Liver (tissue), 9 donors: ENCODE results near the gene SLC37A4. TPM values are rescaled to one million over a fixed set of nuclear protein-coding genes. Genes with fewer than 3 reads are reported as not detected.
"Not testable (repeated sequence)": the region's sequence is repeated elsewhere in the genome, so short reads cannot be mapped to it uniquely, and the experiment has no call there.

Source experiments
- DNase-seq: peaks from one replicate; pipeline ENCODE4 v3.0.0-alpha.2; 2017; ENCODE audit warnings: low spot score
- H3K27ac ChIP-seq, 2 donors: one replicate each; pipeline ENCODE4 v1.7.0; 2013; ENCODE audit warnings: inconsistent platforms in 2 of 2, low read length in 2 of 2, control low read depth in 1 of 2, low read depth in 1 of 2, mild to moderate bottlenecking in 1 of 2
- H3K27me3 ChIP-seq, 4 donors: one replicate each; pipeline versions ENCODE4 v1.6.1 to v1.7.0; 2013; ENCODE audit warnings: low read length in 3 of 4, inconsistent platforms in 1 of 4, mild to moderate bottlenecking in 1 of 4, moderate library complexity in 1 of 4; ENCODE audit not compliant: control insufficient read depth in 4 of 4, insufficient read depth in 4 of 4
- H3K36me3 ChIP-seq, 4 donors: one replicate each; pipeline versions ENCODE4 v1.6.1 to v1.7.0; 2013; ENCODE audit warnings: low read length in 3 of 4, mild to moderate bottlenecking in 3 of 4, low read depth in 1 of 4, moderate library complexity in 1 of 4; ENCODE audit not compliant: control insufficient read depth in 4 of 4, insufficient read depth in 3 of 4
- H3K4me1 ChIP-seq, 4 donors: one replicate each; pipeline versions ENCODE4 v1.6.1 to v1.7.0; 2013; ENCODE audit warnings: low read length in 3 of 4, mild to moderate bottlenecking in 3 of 4, moderate library complexity in 1 of 4; ENCODE audit not compliant: control insufficient read depth in 4 of 4, insufficient read depth in 4 of 4
- H3K4me3 ChIP-seq, 3 donors: one replicate each; pipeline versions ENCODE4 v1.6.1 to v1.7.0; 2013; ENCODE audit warnings: low read length in 3 of 3, control low read depth in 1 of 3, low read depth in 1 of 3, mild to moderate bottlenecking in 1 of 3
- H3K9ac ChIP-seq, 2 donors: one replicate each; pipeline ENCODE4 v1.7.0; 2013; ENCODE audit warnings: low read length in 2 of 2, mild to moderate bottlenecking in 2 of 2, moderate library complexity in 2 of 2, control low read depth in 1 of 2, low read depth in 1 of 2
- H3K9me3 ChIP-seq, 4 donors: one replicate each; pipeline versions ENCODE4 v1.6.1 to v1.7.0; 2013; ENCODE audit warnings: low read length in 3 of 4; ENCODE audit not compliant: control insufficient read depth in 4 of 4
- EGR1 ChIP-seq, 2 donors: IDR thresholded peaks; 2 replicates each; pipeline ENCODE4 v1.6.1; 2016 to 2018; ENCODE audit warnings: antibody characterized with exemption in 2 of 2, low read depth in 2 of 2
- FOXA1 ChIP-seq: IDR thresholded peaks from 2 replicates; pipeline ENCODE4 v1.6.1; 2016; ENCODE audit warnings: antibody characterized with exemption
- FOXA2 ChIP-seq: IDR thresholded peaks from 2 replicates; pipeline ENCODE4 v1.6.1; 2016; ENCODE audit warnings: antibody characterized with exemption
- HNF4A ChIP-seq, 2 donors: conservative IDR thresholded peaks; 2 replicates each; pipeline ENCODE4 v1.6.1; 2016; ENCODE audit warnings: antibody characterized with exemption in 2 of 2, mild to moderate bottlenecking in 2 of 2
- NR2F2 ChIP-seq: IDR thresholded peaks from 2 replicates; pipeline ENCODE4 v1.6.1; 2016; ENCODE audit warnings: antibody characterized with exemption
- SP1 ChIP-seq: IDR thresholded peaks from 2 replicates; pipeline ENCODE4 v1.6.1; 2018; ENCODE audit warnings: antibody characterized with exemption, mild to moderate bottlenecking
- WGBS: extraction: QIAGEN DNeasy Blood & Tissue Kit; methylation state at CpG from one replicate; pipeline ENCODE4 v1.1.7; 2013; 5-methylcytosine and 5-hydroxymethylcytosine counted together
- polyA plus RNA-seq, 2 donors: library from polyadenylated mRNA; stranded (reverse) in 1 of 2; unstranded in 1 of 2; fragments of 200-250 nt in 1 of 2; fragments of >200 nt in 1 of 2; fragmentation: Nextera tagmentation in 1 of 2; extraction: Ambion mirVana in 1 of 2; gene quantifications; one replicate each; pipeline versions ENCODE4 v1.2.1 to v1.2.3, GENCODE V29; 2013 to 2015
- total RNA-seq, 2 donors: library from RNA; depleted of rRNA; stranded (reverse); fragments of >200 nt; gene quantifications; one replicate each; pipeline ENCODE4 v1.2.3, GENCODE V29; 2014
- TF ChIP-seq, protein P1 (sequence below): IDR thresholded peaks from 2 replicates; pipeline ENCODE4 v1.6.1; 2016; ENCODE audit warnings: antibody characterized with exemption
- TF ChIP-seq, protein P2 (sequence below): IDR thresholded peaks from 2 replicates; pipeline ENCODE4 v1.6.1; 2016; ENCODE audit warnings: antibody characterized with exemption, mild to moderate bottlenecking
- TF ChIP-seq, protein P3 (sequence below): IDR thresholded peaks from 2 replicates; pipeline ENCODE4 v1.6.1; 2016; ENCODE audit warnings: antibody characterized with exemption
- TF ChIP-seq, protein P4 (sequence below): IDR thresholded peaks from 2 replicates; pipeline ENCODE4 v1.6.1; 2016; ENCODE audit warnings: antibody characterized with exemption
- donor health status: healthy.
- donor health status: healthy.
- donor health status: healthy.
- donor health status: healthy.
- donor health status: healthy.

SLC37A4 gene
- total and polyA plus RNA-seq, 4 donors, result 62.7 to 184 (median 96.3) TPM

DNA sequence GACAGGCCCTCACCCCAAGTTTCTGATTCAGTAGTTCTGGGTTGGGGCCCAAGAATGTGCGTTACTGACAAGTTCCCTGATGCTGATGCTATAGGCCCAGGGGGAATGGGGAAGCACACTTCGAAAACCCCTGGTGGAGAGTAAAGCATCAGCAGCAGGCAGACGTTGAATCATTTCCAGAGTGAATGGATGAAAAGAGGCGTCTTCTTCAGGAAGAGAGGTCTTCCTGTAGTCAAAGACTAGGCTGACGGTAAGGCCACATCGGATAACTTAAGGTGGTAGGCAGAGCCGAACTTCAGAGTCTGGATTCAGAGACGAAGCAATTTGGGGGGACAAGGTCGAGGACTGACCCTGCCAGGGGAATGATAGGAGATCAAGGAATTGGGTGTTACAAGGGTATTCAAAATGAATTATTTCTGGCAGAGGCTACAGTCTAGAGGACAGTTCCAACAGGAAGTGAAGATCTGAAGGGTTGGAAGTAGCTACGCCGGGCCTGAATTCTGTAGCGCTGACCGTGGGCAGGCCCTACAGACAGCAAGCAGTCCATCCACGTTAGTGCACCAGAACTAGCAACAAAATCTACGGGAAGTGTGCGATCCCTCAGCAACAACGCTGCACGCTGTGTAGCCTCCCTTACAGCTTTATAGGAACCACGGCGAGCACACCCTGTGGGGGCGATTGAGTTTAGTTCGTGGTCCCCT, 33.6 kb downstream of the SLC37A4 start:
- Histone ChIP-seq H3K36me3 (peaks cover 0 to 9% (median 7%) of the 10 kb centered on the region in 4 donors), H3K9me3 (no peaks in the 10 kb centered on the region)
- peak; percentile 35 for DNase-seq

DNA sequence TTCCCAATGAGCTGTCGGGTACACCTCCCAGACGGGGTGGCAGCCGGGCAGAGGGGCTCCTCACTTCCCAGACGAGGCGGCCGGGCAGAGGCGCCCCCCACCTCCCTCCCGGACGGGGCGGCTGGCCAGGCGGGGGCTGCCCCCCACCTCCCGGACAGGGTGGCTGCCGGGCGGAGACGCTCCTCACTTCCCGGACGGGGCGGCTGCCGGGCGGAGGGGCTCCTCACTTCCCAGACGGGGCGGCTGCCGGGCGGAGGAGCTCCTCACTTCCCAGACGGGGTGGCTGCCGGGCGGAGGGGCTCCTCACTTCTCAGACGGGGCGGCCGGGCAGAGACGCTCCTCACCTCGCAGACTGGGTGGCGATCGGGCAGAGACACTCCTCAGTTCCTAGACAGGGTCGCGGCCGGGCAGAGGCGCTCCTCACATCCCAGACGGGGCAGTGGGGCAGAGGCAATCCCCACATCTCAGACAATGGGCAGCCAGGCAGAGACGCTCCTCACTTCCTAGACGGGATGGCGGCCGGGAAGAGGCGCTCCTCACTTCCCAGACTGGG, 39.1 kb downstream of the SLC37A4 start:
- H3K36me3 ChIP-seq, H3K4me1 ChIP-seq, DNase-seq, H3K9ac ChIP-seq, H3K27me3 ChIP-seq, H3K4me3 ChIP-seq, H3K27ac ChIP-seq, H3K9me3 ChIP-seq: not testable (repeated sequence)
- WGBS, result over 99% methylated on average over 44 of the region's 44 CpGs

More for the DNA sequence above, 33.6 kb downstream of the SLC37A4 start:
- Histone ChIP-seq H3K4me1 (peaks cover 1 to 21% (median 20%) of the 10 kb centered on the region in 4 donors), H3K27ac (peak overlapping the region; percentile 26 to 46), H3K27me3 (no peaks in the 10 kb centered on the region), H3K4me3 (peak overlapping the region; percentile 91 to 95 (median 93)), H3K9ac (peak overlapping the region in 1 of 2 donors; percentile 75)
- 32% methylated on average over 22 of the region's 22 CpGs for WGBS
- no peak for TF ChIP-seq FOXA2

DNA sequence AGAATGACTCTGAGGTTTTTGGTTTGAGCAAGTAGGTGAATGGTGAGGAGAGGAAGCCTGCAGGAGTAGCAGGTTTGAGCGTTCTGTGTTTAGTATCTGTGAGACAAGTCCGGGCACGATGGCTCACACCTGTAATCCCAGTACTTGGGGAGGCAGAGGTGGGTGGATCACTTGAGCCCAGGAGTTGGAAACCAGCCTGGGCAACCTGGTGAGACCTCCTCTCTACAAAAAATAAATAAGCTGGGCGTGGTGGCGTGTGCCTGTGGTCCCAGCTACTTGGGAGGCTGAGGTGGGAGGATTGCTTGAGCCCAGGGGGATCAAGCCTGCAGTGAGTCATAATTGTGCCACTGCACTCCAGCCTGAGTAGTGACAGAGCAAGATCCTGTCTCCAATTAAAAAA, 42.4 kb downstream of the SLC37A4 start:
- Histone ChIP-seq H3K4me1 (no peaks in the 10 kb centered on the region), H3K9me3 (no peaks in the 10 kb centered on the region), H3K36me3 (no peaks in the 10 kb centered on the region), H3K27ac (no peak overlapping the region), H3K4me3 (no peak overlapping the region), H3K9ac (no peak overlapping the region), H3K27me3 (no peaks in the 10 kb centered on the region)
- 93% methylated on average over 5 of the region's 5 CpGs for WGBS
- TF ChIP-seq, protein P1, sequence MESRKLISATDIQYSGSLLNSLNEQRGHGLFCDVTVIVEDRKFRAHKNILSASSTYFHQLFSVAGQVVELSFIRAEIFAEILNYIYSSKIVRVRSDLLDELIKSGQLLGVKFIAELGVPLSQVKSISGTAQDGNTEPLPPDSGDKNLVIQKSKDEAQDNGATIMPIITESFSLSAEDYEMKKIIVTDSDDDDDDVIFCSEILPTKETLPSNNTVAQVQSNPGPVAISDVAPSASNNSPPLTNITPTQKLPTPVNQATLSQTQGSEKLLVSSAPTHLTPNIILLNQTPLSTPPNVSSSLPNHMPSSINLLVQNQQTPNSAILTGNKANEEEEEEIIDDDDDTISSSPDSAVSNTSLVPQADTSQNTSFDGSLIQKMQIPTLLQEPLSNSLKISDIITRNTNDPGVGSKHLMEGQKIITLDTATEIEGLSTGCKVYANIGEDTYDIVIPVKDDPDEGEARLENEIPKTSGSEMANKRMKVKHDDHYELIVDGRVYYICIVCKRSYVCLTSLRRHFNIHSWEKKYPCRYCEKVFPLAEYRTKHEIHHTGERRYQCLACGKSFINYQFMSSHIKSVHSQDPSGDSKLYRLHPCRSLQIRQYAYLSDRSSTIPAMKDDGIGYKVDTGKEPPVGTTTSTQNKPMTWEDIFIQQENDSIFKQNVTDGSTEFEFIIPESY, result no peak
- TF ChIP-seq, protein P2, sequence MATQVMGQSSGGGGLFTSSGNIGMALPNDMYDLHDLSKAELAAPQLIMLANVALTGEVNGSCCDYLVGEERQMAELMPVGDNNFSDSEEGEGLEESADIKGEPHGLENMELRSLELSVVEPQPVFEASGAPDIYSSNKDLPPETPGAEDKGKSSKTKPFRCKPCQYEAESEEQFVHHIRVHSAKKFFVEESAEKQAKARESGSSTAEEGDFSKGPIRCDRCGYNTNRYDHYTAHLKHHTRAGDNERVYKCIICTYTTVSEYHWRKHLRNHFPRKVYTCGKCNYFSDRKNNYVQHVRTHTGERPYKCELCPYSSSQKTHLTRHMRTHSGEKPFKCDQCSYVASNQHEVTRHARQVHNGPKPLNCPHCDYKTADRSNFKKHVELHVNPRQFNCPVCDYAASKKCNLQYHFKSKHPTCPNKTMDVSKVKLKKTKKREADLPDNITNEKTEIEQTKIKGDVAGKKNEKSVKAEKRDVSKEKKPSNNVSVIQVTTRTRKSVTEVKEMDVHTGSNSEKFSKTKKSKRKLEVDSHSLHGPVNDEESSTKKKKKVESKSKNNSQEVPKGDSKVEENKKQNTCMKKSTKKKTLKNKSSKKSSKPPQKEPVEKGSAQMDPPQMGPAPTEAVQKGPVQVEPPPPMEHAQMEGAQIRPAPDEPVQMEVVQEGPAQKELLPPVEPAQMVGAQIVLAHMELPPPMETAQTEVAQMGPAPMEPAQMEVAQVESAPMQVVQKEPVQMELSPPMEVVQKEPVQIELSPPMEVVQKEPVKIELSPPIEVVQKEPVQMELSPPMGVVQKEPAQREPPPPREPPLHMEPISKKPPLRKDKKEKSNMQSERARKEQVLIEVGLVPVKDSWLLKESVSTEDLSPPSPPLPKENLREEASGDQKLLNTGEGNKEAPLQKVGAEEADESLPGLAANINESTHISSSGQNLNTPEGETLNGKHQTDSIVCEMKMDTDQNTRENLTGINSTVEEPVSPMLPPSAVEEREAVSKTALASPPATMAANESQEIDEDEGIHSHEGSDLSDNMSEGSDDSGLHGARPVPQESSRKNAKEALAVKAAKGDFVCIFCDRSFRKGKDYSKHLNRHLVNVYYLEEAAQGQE, result no peak
- TF ChIP-seq, protein P3, sequence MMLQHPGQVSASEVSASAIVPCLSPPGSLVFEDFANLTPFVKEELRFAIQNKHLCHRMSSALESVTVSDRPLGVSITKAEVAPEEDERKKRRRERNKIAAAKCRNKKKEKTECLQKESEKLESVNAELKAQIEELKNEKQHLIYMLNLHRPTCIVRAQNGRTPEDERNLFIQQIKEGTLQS, result no peak
- no peak for TF ChIP-seq HNF4A (conservative IDR thresholded peaks at IDR 0.05)
- TF ChIP-seq NR2F2, result no peak
- TF ChIP-seq, protein P4, sequence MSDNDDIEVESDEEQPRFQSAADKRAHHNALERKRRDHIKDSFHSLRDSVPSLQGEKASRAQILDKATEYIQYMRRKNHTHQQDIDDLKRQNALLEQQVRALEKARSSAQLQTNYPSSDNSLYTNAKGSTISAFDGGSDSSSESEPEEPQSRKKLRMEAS, result no peak
- TF ChIP-seq FOXA1, result no peak
- TF ChIP-seq EGR1 (IDR thresholded peaks at IDR 0.05; ENCODE audit: low read depth in 2 of 2), result no peak
- no peak for TF ChIP-seq SP1
- DNase-seq, result no peak
